T-helper 2 cell treated with Interferon-gamma antibody and Interleukin-4, amounts not matched to agents 100 ng/mL and 5 ng/mL, for 36 hours (primary cell): ENCODE measurements around the gene ASZ1. TPM values are rescaled to one million over a fixed set of nuclear protein-coding genes. Genes with fewer than 3 reads are reported as not detected.

ENCODE experiments used
- intact Hi-C: fragments of 100-400 bp; cut with micrococcal nuclease; formaldehyde crosslinking; loops from one replicate; pipeline ENCODE4 v1.15.1; 2023
- total RNA-seq: library from RNA; stranded (reverse); gene quantifications from 2 replicates; pipeline ENCODE4 v1.2.3, GENCODE V29; 2022

Gene ASZ1
- total RNA-seq, 1 donor from 2014 or later: not detected

- intact Hi-C loops: no loop called here
These were observed 79.8 kb downstream of the ASZ1 start for GRCh38 chr7:117347480-117347879.

GRCh38 chr7:117346161-117346560, 81.1 kb downstream of the ASZ1 start:
- intact Hi-C loops: no loop called here

- intact Hi-C loops: no loop called here
These were observed 89.3 kb downstream of the ASZ1 start for GRCh38 chr7:117338020-117338419.

- intact Hi-C loops: no loop called here
These were observed 94.1 kb downstream of the ASZ1 start for GRCh38 chr7:117333168-117333567.

GRCh38 chr7:117332031-117332430, 95.3 kb downstream of the ASZ1 start:
- intact Hi-C loops: no loop called here

GRCh38 chr7:117325836-117326235, 101.5 kb downstream of the ASZ1 start:
- intact Hi-C loops: no loop called here

GRCh38 chr7:117324960-117325359, 102.3 kb downstream of the ASZ1 start:
- intact Hi-C loops: no loop called here

- intact Hi-C loops: no loop called here
These were observed 103.2 kb downstream of the ASZ1 start for GRCh38 chr7:117323851-117324711.

- intact Hi-C loops: no loop called here
These were observed 103.9 kb downstream of the ASZ1 start for GRCh38 chr7:117323305-117323850.

- intact Hi-C loops: no loop called here
These were observed 104.5 kb downstream of the ASZ1 start, which contains the start of gene WNT2 for GRCh38 chr7:117322741-117323304. TSS of gene WNT2 (minus strand) at chr7:117323058. CDS start at chr7:117322989, 69 bp downstream.

GRCh38 chr7:117320523-117320922, 106.8 kb downstream of the ASZ1 start:
- intact Hi-C loops: no loop called here

GRCh38 chr7:117319181-117319580, 108.1 kb downstream of the ASZ1 start:
- intact Hi-C loops: no loop called here

GRCh38 chr7:117313582-117313981, 113.7 kb downstream of the ASZ1 start:
- intact Hi-C loops: no loop called here

Other genes with a start within 250 kb of the ASZ1 start
- gene WNT2, start 104.4 kb downstream of the ASZ1 start, total RNA-seq: not detected in 2 replicates
- gene CFTR, start 52.5 kb upstream of the ASZ1 start, total RNA-seq: 0.02 TPM in 1 of 2 replicates, not detected in the other